Lower lobe of right lung (tissue), 2 donors: ENCODE measurements around the gene TMEM35B. TPM values are rescaled to one million over a fixed set of nuclear protein-coding genes. Genes with fewer than 3 reads are reported as not detected.

ENCODE experiments used
- ATAC-seq, 2 donors: fragments of 200-7000 bp; cut with Tn5 transposase; one replicate each; pipeline ENCODE4 v1.9.1; 2020 to 2022; ENCODE audit warnings: mild to moderate bottlenecking in 2 of 2, moderate library complexity in 2 of 2
- DNase-seq: peaks from one replicate; pipeline ENCODE4 v3.0.0-alpha.2; 2020
- H3K27ac ChIP-seq: fragments of 200-600 bp; one replicate; pipeline ENCODE4 v1.8.0; 2022
- H3K27me3 ChIP-seq: fragments of 200-600 bp; one replicate; pipeline ENCODE4 v1.8.0; 2022; ENCODE audit warnings: low read depth
- H3K36me3 ChIP-seq: fragments of 200-600 bp; one replicate; pipeline ENCODE4 v1.8.0; 2022; ENCODE audit warnings: mild to moderate bottlenecking
- H3K4me1 ChIP-seq: fragments of 200-600 bp; one replicate; pipeline ENCODE4 v1.8.0; 2022
- H3K4me3 ChIP-seq: fragments of 200-600 bp; one replicate; pipeline ENCODE4 v1.8.0; 2022; ENCODE audit warnings: mild to moderate bottlenecking
- H3K9me3 ChIP-seq: fragments of 200-600 bp; one replicate; pipeline ENCODE4 v1.8.0; 2022
- CTCF ChIP-seq: fragments of 200-600 bp; IDR thresholded peaks from one replicate; pipeline ENCODE4 v1.8.0; 2022; ENCODE audit warnings: antibody characterized with exemption, mild to moderate bottlenecking
- intact Hi-C: fragments of 100-400 bp; cut with DNase I; formaldehyde crosslinking; loops from one replicate; pipeline ENCODE4 v1.11.0; 2022
- total RNA-seq: library from RNA; stranded (reverse); fragmentation: NEBNext Ultra II Directional; extraction: Animal tissue kit (Norgen Biotek cat#: 25700); gene quantifications from one replicate; pipeline ENCODE4 v1.2.1, GENCODE V29; 2021
- donor health status: DM: no; HTN: yes; CAD: no; lungs with severe emphysema.

The TMEM35B gene
- total RNA-seq, 1 donor from 2014 or later, result 47.8 TPM

- no peak overlapping the region for H3K4me3 ChIP-seq
- DNase-seq (no peak), ATAC-seq (no peak)
- TF ChIP-seq CTCF, result no peak
- H3K4me1 ChIP-seq, result peaks cover 27% of the 10 kb centered on the region
- peaks cover 36% of the 10 kb centered on the region for H3K36me3 ChIP-seq
- H3K9me3 ChIP-seq, result no peaks in the 10 kb centered on the region
- H3K27me3 ChIP-seq, result no peaks in the 10 kb centered on the region
- no peak overlapping the region for H3K27ac ChIP-seq
- intact Hi-C loops, result no loop called here
Measured at GRCh38 chr1:34982820-34983376, 2.2 kb downstream of the TMEM35B start.

GRCh38 chr1:34980715-34981114 is 4.4 kb downstream of the TMEM35B start:
- H3K9me3 ChIP-seq, result no peaks in the 10 kb centered on the region
- ATAC-seq, result no peak
- H3K27me3 ChIP-seq, result no peaks in the 10 kb centered on the region
- TF ChIP-seq CTCF, result no peak
- peaks cover 29% of the 10 kb centered on the region for H3K36me3 ChIP-seq
- H3K4me1 ChIP-seq, result peaks cover 22% of the 10 kb centered on the region
- no peak overlapping the region for H3K27ac ChIP-seq
- DNase-seq, result no peak
- intact Hi-C loops, result no loop called here
- no peak overlapping the region for H3K4me3 ChIP-seq

DNA sequence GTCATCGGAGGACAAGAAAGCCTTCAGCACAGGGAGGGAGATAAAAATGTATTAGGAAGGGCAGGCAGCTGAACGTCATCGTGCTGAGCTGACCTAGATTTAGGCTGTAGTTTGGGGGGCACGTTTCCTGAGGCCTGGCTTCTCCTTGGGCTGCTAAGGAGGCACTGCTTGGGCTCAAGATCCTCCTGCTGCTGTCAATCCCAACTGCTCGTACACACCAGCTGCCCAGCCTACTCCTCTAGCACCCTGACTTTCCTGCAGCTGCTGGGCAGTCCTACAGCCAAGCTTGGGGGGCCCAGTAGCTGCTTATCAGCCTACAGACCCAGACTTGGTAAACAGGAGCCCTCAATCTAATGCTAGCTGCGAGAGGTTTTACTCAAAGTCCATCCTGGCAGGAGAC is 6.2 kb downstream of the TMEM35B start:
- intact Hi-C loops, result no loop called here
- H3K27ac ChIP-seq, result no peak overlapping the region
- H3K9me3 ChIP-seq, result no peaks in the 10 kb centered on the region
- H3K4me1 ChIP-seq, result peaks cover 14% of the 10 kb centered on the region
- DNase-seq, result no peak
- ATAC-seq, result no peak
- no peak overlapping the region for H3K4me3 ChIP-seq
- H3K36me3 ChIP-seq, result peaks cover 29% of the 10 kb centered on the region
- no peak for TF ChIP-seq CTCF
- H3K27me3 ChIP-seq, result no peaks in the 10 kb centered on the region

- no peaks in the 10 kb centered on the region for H3K27me3 ChIP-seq
- peaks cover 28% of the 10 kb centered on the region for H3K36me3 ChIP-seq
- no peak for DNase-seq
- intact Hi-C loops, result no loop called here
- peaks cover 4% of the 10 kb centered on the region for H3K4me1 ChIP-seq
- no peaks in the 10 kb centered on the region for H3K9me3 ChIP-seq
- no peak overlapping the region for H3K27ac ChIP-seq
- H3K4me3 ChIP-seq, result no peak overlapping the region
- no peak for TF ChIP-seq CTCF
- no peak for ATAC-seq
Measured at GRCh38 chr1:34977858-34978257, 7.3 kb downstream of the TMEM35B start.

GRCh38 chr1:34977210-34977471 is 8.0 kb downstream of the TMEM35B start:
- no peak for TF ChIP-seq CTCF
- Histone ChIP-seq H3K9me3 (no peaks in the 10 kb centered on the region), H3K4me3 (no peak overlapping the region), H3K27me3 (no peaks in the 10 kb centered on the region), H3K36me3 (peaks cover 21% of the 10 kb centered on the region), H3K27ac (no peak overlapping the region), H3K4me1 (no peaks in the 10 kb centered on the region)
- DNase-seq, result no peak
- intact Hi-C loops, result no loop called here
- no peak for ATAC-seq
